GM19099 (cell line): ENCODE measurements around the gene ARMC9.

Experiments
- POLR2A ChIP-seq: IDR thresholded peaks from 3 replicates; pipeline ENCODE4 v1.6.1; 2011; ENCODE audit warnings: low read depth; ENCODE audit not compliant: insufficient read length; ENCODE audit errors: extremely low read depth

ARMC9 gene

GRCh38 chr2:231190531-231191197, 7.8 kb upstream of the ARMC9 start:
- no peak for TF ChIP-seq POLR2A

- TF ChIP-seq POLR2A, result no peak
Observed at GRCh38 chr2:231191896-231192872, 6.2 kb upstream of the ARMC9 start.

GRCh38 chr2:231193216-231193615, 5.2 kb upstream of the ARMC9 start:
- no peak for TF ChIP-seq POLR2A

GRCh38 chr2:231196592-231196991, 1.8 kb upstream of the ARMC9 start:
- no peak for TF ChIP-seq POLR2A

GRCh38 chr2:231197706-231198290, 633 bp upstream of the ARMC9 start:
- TF ChIP-seq POLR2A, result no peak

- TF ChIP-seq POLR2A, result no peak
Observed at GRCh38 chr2:231199219-231199618, 788 bp downstream of the ARMC9 start.

GRCh38 chr2:231200805-231201474, 2.5 kb downstream of the ARMC9 start:
- TF ChIP-seq POLR2A, result no peak

- no peak for TF ChIP-seq POLR2A
Observed at GRCh38 chr2:231201475-231201814, 3.0 kb downstream of the ARMC9 start.

- no peak for TF ChIP-seq POLR2A
Observed at GRCh38 chr2:231203087-231203486, 4.7 kb downstream of the ARMC9 start.

- no peak for TF ChIP-seq POLR2A
Observed at GRCh38 chr2:231204146-231204545, 5.7 kb downstream of the ARMC9 start.

GRCh38 chr2:231204581-231204980, 6.2 kb downstream of the ARMC9 start:
- TF ChIP-seq POLR2A, result no peak

GRCh38 chr2:231207734-231208133, 9.3 kb downstream of the ARMC9 start:
- TF ChIP-seq POLR2A, result no peak

GRCh38 chr2:231210782-231211181, 12.4 kb downstream of the ARMC9 start:
- no peak for TF ChIP-seq POLR2A

- no peak for TF ChIP-seq POLR2A
Observed at GRCh38 chr2:231211486-231211885, 13.1 kb downstream of the ARMC9 start.

GRCh38 chr2:231212329-231212845, 14.0 kb downstream of the ARMC9 start:
- TF ChIP-seq POLR2A, result no peak
